ENCODE results near the gene KDM8.
"Not testable (repeated sequence)": the region's sequence is repeated elsewhere in the genome, so short reads cannot be mapped to it uniquely, and the experiment has no call there.

DNA sequence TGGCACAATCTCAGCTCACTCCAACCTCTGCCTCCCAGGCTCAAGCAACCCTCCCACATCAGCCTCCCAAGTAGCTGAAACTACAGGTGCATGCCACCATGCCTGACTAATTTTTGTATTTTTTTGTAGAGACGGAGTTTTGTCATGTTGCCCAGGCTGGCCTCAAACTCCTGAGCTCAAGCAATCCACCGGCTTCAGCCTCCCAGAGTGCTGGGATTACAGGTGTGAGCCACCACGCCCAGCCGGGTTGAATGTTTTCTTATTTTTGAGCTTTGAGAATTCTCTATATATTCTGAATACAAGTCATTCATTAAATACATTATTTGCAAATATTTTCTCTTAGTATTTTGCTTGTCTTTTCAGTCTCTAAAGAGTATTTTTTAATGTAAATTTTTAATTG is 45.6 kb downstream of the KDM8 start:
- TF ChIP-seq, protein P1, sequence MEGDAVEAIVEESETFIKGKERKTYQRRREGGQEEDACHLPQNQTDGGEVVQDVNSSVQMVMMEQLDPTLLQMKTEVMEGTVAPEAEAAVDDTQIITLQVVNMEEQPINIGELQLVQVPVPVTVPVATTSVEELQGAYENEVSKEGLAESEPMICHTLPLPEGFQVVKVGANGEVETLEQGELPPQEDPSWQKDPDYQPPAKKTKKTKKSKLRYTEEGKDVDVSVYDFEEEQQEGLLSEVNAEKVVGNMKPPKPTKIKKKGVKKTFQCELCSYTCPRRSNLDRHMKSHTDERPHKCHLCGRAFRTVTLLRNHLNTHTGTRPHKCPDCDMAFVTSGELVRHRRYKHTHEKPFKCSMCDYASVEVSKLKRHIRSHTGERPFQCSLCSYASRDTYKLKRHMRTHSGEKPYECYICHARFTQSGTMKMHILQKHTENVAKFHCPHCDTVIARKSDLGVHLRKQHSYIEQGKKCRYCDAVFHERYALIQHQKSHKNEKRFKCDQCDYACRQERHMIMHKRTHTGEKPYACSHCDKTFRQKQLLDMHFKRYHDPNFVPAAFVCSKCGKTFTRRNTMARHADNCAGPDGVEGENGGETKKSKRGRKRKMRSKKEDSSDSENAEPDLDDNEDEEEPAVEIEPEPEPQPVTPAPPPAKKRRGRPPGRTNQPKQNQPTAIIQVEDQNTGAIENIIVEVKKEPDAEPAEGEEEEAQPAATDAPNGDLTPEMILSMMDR (IDR thresholded peaks at IDR 0.05), result not testable (repeated sequence)
- not testable (repeated sequence) for TF ChIP-seq POLR2A (IDR thresholded peaks at IDR 0.05)
